Stomach (tissue), 9 donors: ENCODE measurements around the gene RNF113B. TPM values are rescaled to one million over a fixed set of nuclear protein-coding genes. Genes with fewer than 3 reads are reported as not detected.

Experiments used
- DNase-seq, 2 donors: peaks; one replicate each; pipeline versions ENCODE4 v3.0.0 to v3.0.0-alpha.2; 2013 to 2019
- H3K27ac ChIP-seq, 5 donors: fragments of 200-600 bp in 4 of 5; sonication (generic) in 4 of 5; one replicate each; pipeline ENCODE4 v1.5.1; 2013 to 2019; ENCODE audit warnings: mild to moderate bottlenecking in 1 of 5, moderate library complexity in 1 of 5
- H3K27me3 ChIP-seq, 3 donors: fragments of 200-600 bp; sonication (generic); one replicate each; pipeline ENCODE4 v1.5.1; 2017 to 2019; ENCODE audit warnings: mixed run types in 1 of 3
- H3K36me3 ChIP-seq, 4 donors: fragments of 200-600 bp; sonication (generic); 1 replicate in 3 of 4; 2 replicates in 1 of 4; pipeline ENCODE4 v1.5.1; 2016 to 2019
- H3K4me1 ChIP-seq, 4 donors: fragments of 200-600 bp; sonication (generic); one replicate each; pipeline ENCODE4 v1.5.1; 2016 to 2019
- H3K4me3 ChIP-seq, 4 donors: fragments of 200-600 bp; sonication (generic) in 3 of 4; one replicate each; pipeline ENCODE4 v1.5.1; 2016 to 2019; ENCODE audit warnings: mild to moderate bottlenecking in 1 of 4
- H3K9me3 ChIP-seq, 4 donors: fragments of 200-600 bp; sonication (generic); one replicate each; pipeline ENCODE4 v1.5.1; 2016 to 2019
- EP300 ChIP-seq: sonication (generic); formaldehyde crosslinking; IDR thresholded peaks from one replicate; pipeline ENCODE4 v1.6.1; 2017; ENCODE audit warnings: antibody characterized with exemption
- POLR2A ChIP-seq, 4 donors: fragments of 450-650 bp; IDR thresholded peaks; one replicate each; pipeline ENCODE4 v1.6.1; 2016; ENCODE audit warnings: antibody characterized with exemption in 4 of 4, control low read depth in 2 of 4, mild to moderate bottlenecking in 1 of 4, moderate library complexity in 1 of 4
- POLR2AphosphoS5 ChIP-seq, 3 donors: sonication (generic); formaldehyde crosslinking; IDR thresholded peaks; one replicate each; pipeline ENCODE4 v1.6.1; 2016; ENCODE audit warnings: antibody characterized with exemption in 3 of 3
- WGBS, 5 donors: extraction: QIAGEN DNeasy Blood & Tissue Kit in 3 of 5; methylation state at CpG; one replicate each; pipeline versions ENCODE4 v1.1.5 to v1.1.7; 2013 to 2018; 5-methylcytosine and 5-hydroxymethylcytosine counted together
- intact Hi-C: fragments of 100-400 bp; cut with DNase I; formaldehyde crosslinking; loops from one replicate; pipeline ENCODE4 v1.15.1; 2023; ENCODE audit warnings: low total_unique reads
- polyA plus RNA-seq, 3 donors: library from polyadenylated mRNA; stranded (reverse); fragments of 200-250 nt; gene quantifications; one replicate each; pipeline ENCODE4 v1.2.3, GENCODE V29; 2013
- total RNA-seq, 5 donors: library from RNA; depleted of rRNA; stranded (reverse); fragments of >200 nt; gene quantifications; one replicate each; pipeline versions ENCODE4 v1.1.0 to v1.2.3, GENCODE V29; 2014 to 2016
- TF ChIP-seq, protein P1 (sequence below), 7 experiments: fragments of 450-650 bp in 4 of 7; fragments of 200-600 bp in 3 of 7; sonication (generic) in 3 of 7; IDR thresholded peaks; one replicate each; pipeline ENCODE4 v1.5.1; 2016 to 2019; ENCODE audit warnings: antibody characterized with exemption in 7 of 7, control low read depth in 2 of 7, mild to moderate bottlenecking in 1 of 7
- donor health status: healthy with polysubstance abuse.
- donor health status: Bipolar disorder and iron deficiency.
- donor health status: healthy.

The RNF113B gene
- total and polyA plus RNA-seq, 8 donors = not detected

DNA sequence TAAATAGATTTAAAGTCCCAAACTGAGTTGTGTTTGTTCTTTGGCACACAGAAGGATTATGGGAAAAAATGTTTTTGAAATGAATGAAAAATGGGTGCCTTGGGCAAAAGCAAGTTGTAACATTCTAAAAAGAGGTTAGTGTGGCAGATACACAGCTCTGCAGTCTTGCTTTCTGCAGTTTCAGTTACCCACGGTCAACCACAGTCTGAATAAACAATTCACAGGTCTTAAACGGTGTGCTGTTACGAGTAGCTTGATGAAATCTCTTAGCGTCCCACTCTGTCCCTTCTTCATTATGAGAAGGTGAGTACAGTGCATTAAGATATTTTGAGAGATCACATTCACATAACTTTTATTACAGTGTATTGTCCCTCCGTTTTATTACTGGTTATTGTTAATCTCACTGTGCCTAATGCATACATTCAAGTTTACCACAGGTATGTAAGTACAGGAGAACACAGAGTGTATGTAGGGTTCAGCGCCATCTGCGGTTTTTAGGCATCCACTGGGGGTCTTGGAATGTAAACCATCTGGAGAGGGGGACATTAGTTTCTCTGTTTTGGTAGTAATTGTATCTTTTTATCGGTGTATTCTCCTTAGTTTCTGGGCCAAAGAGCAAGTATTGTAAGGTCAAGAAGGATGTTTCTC is 26.1 kb downstream of the RNF113B start:
- Histone ChIP-seq H3K36me3 (peaks cover 0 to 3% (median 0%) of the 10 kb centered on the region in 4 donors), H3K9me3 (no peaks in the 10 kb centered on the region), H3K4me3 (no peak overlapping the region), H3K27me3 (no peaks in the 10 kb centered on the region), H3K4me1 (peaks cover 7 to 37% (median 19%) of the 10 kb centered on the region in 4 donors), H3K27ac (no peak overlapping the region)
- DNase-seq = no peak
- intact Hi-C loops = no loop called here
- TF ChIP-seq EP300 = no peak
- no peak for TF ChIP-seq POLR2A (IDR thresholded peaks at IDR 0.05)
- TF ChIP-seq, protein P1, sequence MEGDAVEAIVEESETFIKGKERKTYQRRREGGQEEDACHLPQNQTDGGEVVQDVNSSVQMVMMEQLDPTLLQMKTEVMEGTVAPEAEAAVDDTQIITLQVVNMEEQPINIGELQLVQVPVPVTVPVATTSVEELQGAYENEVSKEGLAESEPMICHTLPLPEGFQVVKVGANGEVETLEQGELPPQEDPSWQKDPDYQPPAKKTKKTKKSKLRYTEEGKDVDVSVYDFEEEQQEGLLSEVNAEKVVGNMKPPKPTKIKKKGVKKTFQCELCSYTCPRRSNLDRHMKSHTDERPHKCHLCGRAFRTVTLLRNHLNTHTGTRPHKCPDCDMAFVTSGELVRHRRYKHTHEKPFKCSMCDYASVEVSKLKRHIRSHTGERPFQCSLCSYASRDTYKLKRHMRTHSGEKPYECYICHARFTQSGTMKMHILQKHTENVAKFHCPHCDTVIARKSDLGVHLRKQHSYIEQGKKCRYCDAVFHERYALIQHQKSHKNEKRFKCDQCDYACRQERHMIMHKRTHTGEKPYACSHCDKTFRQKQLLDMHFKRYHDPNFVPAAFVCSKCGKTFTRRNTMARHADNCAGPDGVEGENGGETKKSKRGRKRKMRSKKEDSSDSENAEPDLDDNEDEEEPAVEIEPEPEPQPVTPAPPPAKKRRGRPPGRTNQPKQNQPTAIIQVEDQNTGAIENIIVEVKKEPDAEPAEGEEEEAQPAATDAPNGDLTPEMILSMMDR (IDR thresholded peaks at IDR 0.05) = no peak
- no peak for TF ChIP-seq POLR2AphosphoS5 (IDR thresholded peaks at IDR 0.05)
- WGBS, 5 donors = 40 to 66% (median 61%) methylated on average over 8 of the region's 8 CpGs

DNA sequence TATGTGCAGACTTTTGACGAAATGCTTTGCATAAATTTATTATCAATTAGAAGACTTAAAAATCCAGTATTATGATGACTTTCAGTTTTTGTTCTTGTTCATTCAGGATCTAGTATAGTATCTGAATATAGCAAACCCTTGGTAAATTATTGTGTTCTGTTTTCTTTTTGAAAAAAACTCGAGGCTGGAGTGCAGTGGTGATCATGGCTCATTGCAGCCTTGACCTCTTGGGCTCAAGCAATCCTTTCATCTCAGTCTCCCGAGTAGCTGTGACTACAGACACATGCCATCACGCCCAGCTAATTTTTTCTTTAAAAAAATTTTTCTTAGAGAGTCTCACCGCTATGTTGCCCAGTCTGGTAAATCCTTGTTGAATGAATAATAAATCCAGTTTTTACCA is 29.5 kb downstream of the RNF113B start:
- intact Hi-C loops = no loop called here
- 51 to 67% (median 57%) methylated on average over 5 of the region's 5 CpGs for WGBS, 5 donors
- H3K4me3 ChIP-seq = no peak overlapping the region
- H3K27me3 ChIP-seq = peaks cover 0 to 18% (median 0%) of the 10 kb centered on the region in 3 donors
- TF ChIP-seq POLR2A (IDR thresholded peaks at IDR 0.05) (no peak), EP300 (no peak), POLR2AphosphoS5 (IDR thresholded peaks at IDR 0.05) (no peak)
- TF ChIP-seq, protein P1 (IDR thresholded peaks at IDR 0.05) = no peak
- H3K4me1 ChIP-seq = peaks cover 26 to 44% (median 33%) of the 10 kb centered on the region in 4 donors
- no peak overlapping the region for H3K27ac ChIP-seq
- peaks cover 0 to 3% (median 0%) of the 10 kb centered on the region in 4 donors for H3K36me3 ChIP-seq
- H3K9me3 ChIP-seq = no peaks in the 10 kb centered on the region
- no peak for DNase-seq

DNA sequence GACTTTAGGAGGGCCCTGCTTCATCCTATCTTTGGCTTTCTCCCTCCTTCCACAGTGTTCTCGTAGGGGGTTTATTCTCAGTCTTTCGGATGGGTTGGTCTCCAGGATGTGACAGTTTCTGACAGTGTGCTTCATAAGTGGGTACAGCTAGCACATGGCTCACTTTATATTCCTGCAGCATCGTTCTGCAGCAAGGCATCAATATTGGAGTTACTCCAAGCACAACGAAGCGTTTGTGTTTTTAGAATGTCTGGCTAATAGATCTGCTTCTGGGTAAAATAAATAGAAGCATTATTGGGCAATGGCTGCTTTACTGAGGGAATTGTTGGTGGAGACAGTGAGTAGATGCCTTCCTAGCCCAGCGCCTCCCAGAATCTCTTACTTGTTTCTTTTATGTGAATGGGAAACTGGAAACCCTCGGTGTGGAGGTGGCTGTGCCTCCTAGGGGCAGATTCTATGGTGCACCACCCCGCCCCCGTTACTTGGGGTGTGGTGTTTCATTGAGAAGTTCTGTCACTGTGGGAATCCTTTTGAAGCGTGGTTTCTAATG is 32.2 kb downstream of the RNF113B start:
- H3K9me3 ChIP-seq = no peaks in the 10 kb centered on the region
- TF ChIP-seq POLR2A (IDR thresholded peaks at IDR 0.05) (no peak), POLR2AphosphoS5 (IDR thresholded peaks at IDR 0.05) (no peak), EP300 (no peak)
- TF ChIP-seq, protein P1 (IDR thresholded peaks at IDR 0.05) = no peak
- H3K4me1 ChIP-seq = peaks cover 26 to 49% (median 41%) of the 10 kb centered on the region in 4 donors
- peaks cover 0 to 26% (median 0%) of the 10 kb centered on the region in 3 donors for H3K27me3 ChIP-seq
- DNase-seq = peak in 1 of 2 donors; percentile 57
- WGBS, 5 donors = 17 to 34% (median 28%) methylated on average over 10 of the region's 10 CpGs
- peak overlapping the region; percentile 79 to 91 (median 85) for H3K4me3 ChIP-seq
- intact Hi-C loops = no loop called here
- H3K36me3 ChIP-seq = peaks cover 0 to 3% (median 0%) of the 10 kb centered on the region in 4 donors
- peak overlapping the region in 4 of 5 donors; percentile 44 to 90 (median 84) for H3K27ac ChIP-seq

DNA sequence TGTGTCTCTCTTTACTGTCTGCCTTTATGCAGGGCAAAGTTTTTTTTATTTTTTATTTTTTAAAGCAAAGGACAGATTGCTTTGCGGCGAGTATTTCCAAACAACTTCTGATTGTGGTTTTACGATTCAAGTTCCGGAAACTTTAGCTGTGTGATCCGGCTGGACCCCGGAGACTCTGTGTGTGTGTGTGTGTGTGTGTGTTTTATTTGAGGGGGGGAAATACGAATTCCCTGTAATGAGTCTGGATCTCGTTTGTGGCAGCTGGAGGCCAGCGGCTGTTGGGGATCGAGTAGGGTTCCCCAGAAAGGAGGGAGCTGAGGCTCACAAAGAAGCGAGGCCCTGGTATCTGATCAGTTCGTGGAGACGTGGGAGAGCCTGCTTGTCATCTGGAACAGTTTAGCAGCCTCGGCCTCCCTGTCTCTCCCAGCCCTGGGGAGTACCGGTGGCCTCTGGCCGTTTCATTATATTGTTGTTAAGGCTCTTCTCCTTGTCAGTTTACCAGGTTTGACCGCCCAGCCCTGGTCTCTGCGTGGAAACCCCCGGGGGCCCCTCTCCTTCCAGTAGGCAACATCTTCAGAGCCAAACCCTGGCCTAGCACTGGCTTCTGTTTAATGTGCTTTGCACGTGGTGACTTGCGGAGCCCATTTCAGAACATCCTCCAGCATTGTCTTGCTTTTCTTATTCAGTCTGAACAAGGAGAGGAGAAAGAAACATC is 32.9 kb downstream of the RNF113B start:
- Histone ChIP-seq H3K9me3 (no peaks in the 10 kb centered on the region), H3K27me3 (peaks cover 0 to 26% (median 0%) of the 10 kb centered on the region in 3 donors), H3K27ac (peak overlapping the region; percentile 79 to 96 (median 90)), H3K36me3 (peaks cover 0 to 3% (median 0%) of the 10 kb centered on the region in 4 donors), H3K4me1 (peaks cover 26 to 49% (median 41%) of the 10 kb centered on the region in 4 donors), H3K4me3 (peak overlapping the region; percentile 79 to 91 (median 85))
- TF ChIP-seq, protein P1 (IDR thresholded peaks at IDR 0.05) = no peak
- no peak for TF ChIP-seq EP300
- no peak for TF ChIP-seq POLR2AphosphoS5 (IDR thresholded peaks at IDR 0.05)
- no peak for TF ChIP-seq POLR2A (IDR thresholded peaks at IDR 0.05)
- whole genome bisulfite sequencing, 5 donors = 4 to 6% (median 4%) methylated on average over 21 of the region's 21 CpGs
- DNase-seq = peak in 1 of 2 donors; percentile 58
- intact Hi-C loops = no loop called here
